Esophagus muscularis mucosa (tissue), 4 donors: ENCODE measurements around the gene SND1. TPM values are rescaled to one million over a fixed set of nuclear protein-coding genes. Genes with fewer than 3 reads are reported as not detected.

ENCODE experiments used
- DNase-seq: peaks from one replicate; pipeline ENCODE4 v3.0.0-alpha.2; 2017; ENCODE audit errors: extremely low spot score
- H3K27ac ChIP-seq, 4 donors: fragments of 200-600 bp; sonication (generic); replicated peaks in 1 of 4; 1 replicate in 3 of 4; 2 replicates in 1 of 4; pipeline ENCODE4 v1.5.1; 2016 to 2019; ENCODE audit warnings: mild to moderate bottlenecking in 1 of 4
- H3K27me3 ChIP-seq, 4 donors: fragments of 200-600 bp; sonication (generic); one replicate each; pipeline versions ENCODE4 v1.5.1 to v1.6.0; 2016 to 2019
- H3K36me3 ChIP-seq, 4 donors: fragments of 200-600 bp; sonication (generic); one replicate each; pipeline ENCODE4 v1.5.1; 2016 to 2019
- H3K4me1 ChIP-seq, 4 donors: fragments of 200-600 bp; sonication (generic); one replicate each; pipeline ENCODE4 v1.5.1; 2016 to 2019
- H3K4me3 ChIP-seq, 4 donors: fragments of 200-600 bp; sonication (generic); 1 replicate in 2 of 4; 2 replicates in 2 of 4; pipeline ENCODE4 v1.5.1; 2016 to 2019; ENCODE audit warnings: mild to moderate bottlenecking in 4 of 4, moderate library complexity in 1 of 4
- H3K9me3 ChIP-seq, 4 donors: fragments of 200-600 bp; sonication (generic); 1 replicate in 3 of 4; 2 replicates in 1 of 4; pipeline ENCODE4 v1.5.1; 2016 to 2019
- CTCF ChIP-seq, 3 experiments: fragments of 200-600 bp in 2 of 3; fragments of 450-650 bp in 1 of 3; sonication (generic) in 2 of 3; IDR thresholded peaks; one replicate each; pipeline ENCODE4 v1.5.1; 2017 to 2019; ENCODE audit warnings: antibody characterized with exemption in 3 of 3, mild to moderate bottlenecking in 2 of 3, moderate library complexity in 1 of 3
- EP300 ChIP-seq: sonication (generic); formaldehyde crosslinking; IDR thresholded peaks from one replicate; pipeline ENCODE4 v1.6.1; 2017; ENCODE audit warnings: antibody characterized with exemption
- POLR2A ChIP-seq: fragments of 450-650 bp; IDR thresholded peaks from one replicate; pipeline ENCODE4 v1.6.1; 2017; ENCODE audit warnings: antibody characterized with exemption, moderate library complexity, mild to moderate bottlenecking, low read depth
- POLR2AphosphoS5 ChIP-seq, 2 donors: sonication (generic); formaldehyde crosslinking; IDR thresholded peaks; one replicate each; pipeline ENCODE4 v1.6.1; 2017; ENCODE audit warnings: antibody characterized with exemption in 2 of 2
- WGBS: methylation state at CpG from one replicate; pipeline ENCODE4 v1.1.5; 2018; 5-methylcytosine and 5-hydroxymethylcytosine counted together
- intact Hi-C: fragments of 100-400 bp; cut with DNase I; formaldehyde crosslinking; loops from one replicate; pipeline ENCODE4 v1.15.1; 2023
- total RNA-seq, 4 donors: library from RNA; depleted of rRNA; stranded (reverse); fragments of >200 nt; gene quantifications; one replicate each; pipeline versions ENCODE4 v1.1.0 to v1.2.1, GENCODE V29; 2016

The SND1 gene
- total RNA-seq, 4 donors from 2014 or later, result 71.4 to 91.2 (median 81.3) TPM

- WGBS, result 89% methylated on average over 8 of the region's 8 CpGs
- no peak overlapping the region for H3K27ac ChIP-seq
- intact Hi-C loops, result no loop called here
- DNase-seq, result no peak
- H3K9me3 ChIP-seq, result no peaks in the 10 kb centered on the region
- peaks cover 0 to 4% (median 0%) of the 10 kb centered on the region in 4 donors for H3K36me3 ChIP-seq
- H3K4me3 ChIP-seq, result no peak overlapping the region
- TF ChIP-seq CTCF (IDR thresholded peaks at IDR 0.05) (no peak), EP300 (no peak)
- no peaks in the 10 kb centered on the region for H3K27me3 ChIP-seq
- H3K4me1 ChIP-seq, result peaks cover 12 to 24% (median 15%) of the 10 kb centered on the region in 4 donors
Measured at GRCh38 chr7:128006550-128007302, 354.7 kb downstream of the SND1 start.

DNA sequence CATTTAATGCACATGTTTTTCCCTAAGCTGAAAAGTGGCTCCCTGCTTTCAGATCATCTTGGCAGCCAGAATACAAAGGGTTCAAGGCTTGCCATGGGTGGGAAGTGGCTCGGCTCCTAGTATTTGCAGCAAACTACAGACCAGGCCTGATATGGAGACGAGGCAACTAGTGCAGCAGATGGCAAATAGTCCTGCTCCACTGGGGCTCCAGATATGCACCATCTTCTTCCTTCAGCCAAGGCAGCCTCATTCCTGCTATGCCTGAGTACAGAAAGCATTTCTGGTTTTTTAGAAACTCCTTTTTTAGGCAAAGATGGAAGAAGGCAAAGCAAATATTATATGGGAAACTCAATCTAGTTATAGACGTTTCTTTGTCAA, 355.3 kb downstream of the SND1 start:
- H3K27ac ChIP-seq, result no peak overlapping the region
- WGBS, result 91% methylated on average over 3 of the region's 3 CpGs

DNA sequence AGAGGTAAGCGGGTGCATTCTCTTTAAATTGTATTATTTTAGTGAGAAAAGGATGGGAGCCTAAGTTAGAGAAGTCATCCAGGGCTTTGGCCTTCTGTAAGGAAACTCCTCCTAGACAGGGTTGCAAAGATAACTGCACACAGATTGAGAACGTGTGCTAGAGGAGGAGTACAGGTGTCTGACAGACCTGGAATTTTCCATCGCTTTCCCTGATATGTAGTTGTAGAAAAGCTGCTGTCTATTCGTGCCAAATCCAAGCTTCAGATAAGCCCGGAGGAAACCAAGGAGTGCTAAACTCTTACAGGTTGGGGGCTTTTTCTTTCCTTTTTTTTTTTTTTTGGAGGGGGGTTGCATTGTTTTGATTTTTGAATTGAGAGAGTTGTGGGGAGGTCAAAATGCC, 356.1 kb downstream of the SND1 start:
- Histone ChIP-seq H3K4me3 (no peak overlapping the region), H3K9me3 (no peaks in the 10 kb centered on the region), H3K27ac (no peak overlapping the region), H3K27me3 (no peaks in the 10 kb centered on the region), H3K36me3 (peaks cover 0 to 4% (median 0%) of the 10 kb centered on the region in 4 donors), H3K4me1 (peaks cover 12 to 25% (median 15%) of the 10 kb centered on the region in 4 donors)
- intact Hi-C loops, result no loop called here
- WGBS, result 95% methylated on average over 5 of the region's 5 CpGs
- DNase-seq, result no peak
- TF ChIP-seq CTCF (IDR thresholded peaks at IDR 0.05) (no peak), POLR2A (no peak), POLR2AphosphoS5 (IDR thresholded peaks at IDR 0.05) (no peak), EP300 (no peak)

More for the DNA sequence above, 355.3 kb downstream of the SND1 start:
- intact Hi-C loops, result no loop called here
- Histone ChIP-seq H3K27me3 (no peaks in the 10 kb centered on the region), H3K9me3 (no peaks in the 10 kb centered on the region), H3K4me1 (peaks cover 12 to 25% (median 15%) of the 10 kb centered on the region in 4 donors), H3K36me3 (peaks cover 0 to 4% (median 0%) of the 10 kb centered on the region in 4 donors), H3K4me3 (no peak overlapping the region)
- DNase-seq, result no peak
- TF ChIP-seq POLR2AphosphoS5 (IDR thresholded peaks at IDR 0.05) (no peak), POLR2A (no peak), EP300 (no peak), CTCF (IDR thresholded peaks at IDR 0.05) (no peak)

DNA sequence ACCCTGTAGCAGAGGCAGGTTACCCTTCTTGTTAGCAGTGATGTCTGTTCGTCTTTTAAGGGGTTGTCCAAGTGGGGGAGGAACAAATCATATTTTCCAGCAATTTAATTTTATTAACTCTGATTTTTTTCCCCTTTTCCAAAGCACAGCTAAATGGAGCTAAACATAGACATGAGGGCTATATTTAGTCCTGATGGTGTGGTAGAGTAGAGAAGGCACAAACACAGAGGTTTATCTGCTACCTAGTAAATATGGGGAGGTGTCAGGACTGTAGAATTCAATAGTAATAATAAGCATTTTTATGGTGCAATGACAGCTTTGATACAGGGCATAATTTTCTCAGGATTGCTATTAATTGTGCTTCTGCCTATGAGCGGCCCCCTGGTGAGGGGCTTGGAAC, 356.8 kb downstream of the SND1 start:
- intact Hi-C loops, result no loop called here
- 100% methylated on average over 2 of the region's 2 CpGs for WGBS
- H3K36me3 ChIP-seq, result peaks cover 0 to 4% (median 0%) of the 10 kb centered on the region in 4 donors
- H3K27ac ChIP-seq, result no peak overlapping the region
- DNase-seq, result no peak
- no peak overlapping the region for H3K4me3 ChIP-seq
- peaks cover 12 to 25% (median 15%) of the 10 kb centered on the region in 4 donors for H3K4me1 ChIP-seq
- H3K27me3 ChIP-seq, result no peaks in the 10 kb centered on the region
- H3K9me3 ChIP-seq, result no peaks in the 10 kb centered on the region
- TF ChIP-seq POLR2AphosphoS5 (IDR thresholded peaks at IDR 0.05) (no peak), EP300 (no peak), POLR2A (no peak), CTCF (IDR thresholded peaks at IDR 0.05) (no peak)
